ENCODE measurements around the gene VEPH1. TPM values are rescaled to one million over a fixed set of nuclear protein-coding genes. Genes with fewer than 3 reads are reported as not detected.
A peak's percentile ranks its signal among the peaks of the same experiment; 100 is the strongest.

VEPH1 gene
- total RNA-seq, 1 donor: 23.2 TPM

- no peak for TF ChIP-seq CTCF (IDR thresholded peaks at IDR 0.05; ENCODE audit: extremely low read depth, low read depth, low read length)
- no peaks in the 10 kb centered on the region for H4K20me1 ChIP-seq (ENCODE audit: insufficient read depth, low read length)
Measured at GRCh38 chr3:157306502-157306901, 196.7 kb downstream of the VEPH1 start.

GRCh38 chr3:157305392-157305791 lies 197.8 kb downstream of the VEPH1 start:
- H4K20me1 ChIP-seq (ENCODE audit: insufficient read depth, low read length): no peaks in the 10 kb centered on the region
- no peak overlapping the region for H3K27ac ChIP-seq (ENCODE audit: low read depth, low read length)
- H3K36me3 ChIP-seq (ENCODE audit: insufficient read depth, low read length): no peaks in the 10 kb centered on the region
- peaks cover 11% of the 10 kb centered on the region for H3K4me1 ChIP-seq (ENCODE audit: insufficient read depth, low read length)
- no peaks in the 10 kb centered on the region for H3K79me2 ChIP-seq (ENCODE audit: insufficient read depth, low read length)
- no peak overlapping the region for H3K4me3 ChIP-seq (ENCODE audit: insufficient read depth, low read length)
- no peaks in the 10 kb centered on the region for H3K9me3 ChIP-seq (ENCODE audit: low read depth, low read length)
- TF ChIP-seq CTCF (IDR thresholded peaks at IDR 0.05; ENCODE audit: extremely low read depth, low read depth, low read length): no peak
- DNase-seq (ENCODE audit: insufficient read length, low spot score, missing footprints): no peak
- no peak overlapping the region for H2AFZ ChIP-seq (ENCODE audit: low read length)
- no peaks in the 10 kb centered on the region for H3K27me3 ChIP-seq (ENCODE audit: insufficient read depth, low read length)
- no peak overlapping the region for H3K4me2 ChIP-seq (ENCODE audit: insufficient read depth, low read length)

More at GRCh38 chr3:157306502-157306901, 196.7 kb downstream of the VEPH1 start:
- H3K9me3 ChIP-seq (ENCODE audit: low read depth, low read length): no peaks in the 10 kb centered on the region
- H2AFZ ChIP-seq (ENCODE audit: low read length): no peak overlapping the region
- H3K4me3 ChIP-seq (ENCODE audit: insufficient read depth, low read length): no peak overlapping the region
- no peak overlapping the region for H3K4me2 ChIP-seq (ENCODE audit: insufficient read depth, low read length)
- H3K27ac ChIP-seq (ENCODE audit: low read depth, low read length): no peak overlapping the region
- no peak for DNase-seq (ENCODE audit: insufficient read length, low spot score, missing footprints)
- peaks cover 14% of the 10 kb centered on the region for H3K4me1 ChIP-seq (ENCODE audit: insufficient read depth, low read length)
- no peaks in the 10 kb centered on the region for H3K79me2 ChIP-seq (ENCODE audit: insufficient read depth, low read length)
- H3K36me3 ChIP-seq (ENCODE audit: insufficient read depth, low read length): no peaks in the 10 kb centered on the region
- no peaks in the 10 kb centered on the region for H3K27me3 ChIP-seq (ENCODE audit: insufficient read depth, low read length)

GRCh38 chr3:157301755-157302154 lies 201.5 kb downstream of the VEPH1 start:
- no peaks in the 10 kb centered on the region for H3K27me3 ChIP-seq (ENCODE audit: insufficient read depth, low read length)
- H3K36me3 ChIP-seq (ENCODE audit: insufficient read depth, low read length): no peaks in the 10 kb centered on the region
- DNase-seq (ENCODE audit: insufficient read length, low spot score, missing footprints): no peak
- H3K79me2 ChIP-seq (ENCODE audit: insufficient read depth, low read length): no peaks in the 10 kb centered on the region
- peaks cover 28% of the 10 kb centered on the region for H3K4me1 ChIP-seq (ENCODE audit: insufficient read depth, low read length)
- H2AFZ ChIP-seq (ENCODE audit: low read length): no peak overlapping the region
- no peak for TF ChIP-seq CTCF (IDR thresholded peaks at IDR 0.05; ENCODE audit: extremely low read depth, low read depth, low read length)
- H4K20me1 ChIP-seq (ENCODE audit: insufficient read depth, low read length): no peaks in the 10 kb centered on the region
- H3K4me3 ChIP-seq (ENCODE audit: insufficient read depth, low read length): no peak overlapping the region
- no peak overlapping the region for H3K4me2 ChIP-seq (ENCODE audit: insufficient read depth, low read length)
- H3K9me3 ChIP-seq (ENCODE audit: low read depth, low read length): no peaks in the 10 kb centered on the region
- no peak overlapping the region for H3K27ac ChIP-seq (ENCODE audit: low read depth, low read length)

- no peaks in the 10 kb centered on the region for H4K20me1 ChIP-seq (ENCODE audit: insufficient read depth, low read length)
- H3K36me3 ChIP-seq (ENCODE audit: insufficient read depth, low read length): no peaks in the 10 kb centered on the region
- H3K27ac ChIP-seq (ENCODE audit: low read depth, low read length): peak overlapping the region; percentile 8
- no peak for TF ChIP-seq CTCF (IDR thresholded peaks at IDR 0.05; ENCODE audit: extremely low read depth, low read depth, low read length)
- H3K79me2 ChIP-seq (ENCODE audit: insufficient read depth, low read length): no peaks in the 10 kb centered on the region
- H3K27me3 ChIP-seq (ENCODE audit: insufficient read depth, low read length): no peaks in the 10 kb centered on the region
- H3K4me2 ChIP-seq (ENCODE audit: insufficient read depth, low read length): no peak overlapping the region
- H3K4me1 ChIP-seq (ENCODE audit: insufficient read depth, low read length): peaks cover 34% of the 10 kb centered on the region
- no peak overlapping the region for H3K4me3 ChIP-seq (ENCODE audit: insufficient read depth, low read length)
- no peak for DNase-seq (ENCODE audit: insufficient read length, low spot score, missing footprints)
- H3K9me3 ChIP-seq (ENCODE audit: low read depth, low read length): no peaks in the 10 kb centered on the region
- no peak overlapping the region for H2AFZ ChIP-seq (ENCODE audit: low read length)
Measured at GRCh38 chr3:157300981-157301663, 202.1 kb downstream of the VEPH1 start.
